DMS153 (cell line): ENCODE data around the gene PELI2.

Experiments used
- DNase-seq: peaks from one replicate; lab custom pipeline; 2025; lab: John Stamatoyannopoulos, UW

PELI2 gene

DNA sequence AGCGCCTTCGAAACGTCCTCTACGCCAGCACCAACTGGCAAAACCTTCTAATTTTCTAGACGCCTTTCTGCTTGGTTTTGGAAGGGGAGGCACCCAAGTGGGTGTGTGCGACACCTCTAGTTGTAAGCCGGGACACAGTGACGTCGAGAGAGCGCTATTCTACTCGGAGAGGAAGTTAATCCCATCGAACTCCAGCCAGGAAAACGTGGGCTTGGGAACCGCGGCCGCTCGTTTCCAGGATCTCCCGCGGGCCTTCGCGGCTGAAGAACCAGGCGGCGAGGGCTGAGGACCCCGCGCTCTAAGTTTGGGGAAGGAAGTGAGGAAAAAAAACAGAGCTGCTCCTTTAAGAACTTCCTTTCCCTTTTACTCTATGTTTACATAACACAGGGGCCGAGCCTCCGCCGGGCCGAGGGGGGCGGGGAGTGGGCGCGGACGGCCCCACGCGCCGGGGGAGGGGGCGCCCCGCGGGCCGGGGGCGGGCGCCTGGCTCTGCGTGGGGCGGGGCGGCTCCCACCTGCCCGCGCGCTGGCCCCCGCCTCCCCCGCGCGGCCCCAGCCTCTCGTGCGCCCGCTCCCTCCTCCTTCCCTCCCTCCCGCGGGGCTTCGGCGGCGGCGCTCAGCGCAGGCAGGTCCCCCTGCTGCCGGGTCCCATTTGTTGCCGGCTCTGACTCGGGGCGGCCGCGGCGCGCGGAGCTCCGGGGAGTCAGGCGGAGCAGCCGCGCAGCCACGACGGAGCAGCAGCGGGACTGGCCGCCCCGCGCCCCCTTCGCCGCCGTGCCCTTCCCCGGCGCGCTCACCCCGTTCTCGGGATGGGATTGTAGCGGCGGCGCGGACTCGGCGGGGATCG is at the start of gene PELI2:
PELI2 (plus strand) TSS at position 647 of the 846 bp plus-strand sequence. CDS start 250 bp downstream, outside the sequence.
- peak; percentile 56 for DNase-seq

DNA sequence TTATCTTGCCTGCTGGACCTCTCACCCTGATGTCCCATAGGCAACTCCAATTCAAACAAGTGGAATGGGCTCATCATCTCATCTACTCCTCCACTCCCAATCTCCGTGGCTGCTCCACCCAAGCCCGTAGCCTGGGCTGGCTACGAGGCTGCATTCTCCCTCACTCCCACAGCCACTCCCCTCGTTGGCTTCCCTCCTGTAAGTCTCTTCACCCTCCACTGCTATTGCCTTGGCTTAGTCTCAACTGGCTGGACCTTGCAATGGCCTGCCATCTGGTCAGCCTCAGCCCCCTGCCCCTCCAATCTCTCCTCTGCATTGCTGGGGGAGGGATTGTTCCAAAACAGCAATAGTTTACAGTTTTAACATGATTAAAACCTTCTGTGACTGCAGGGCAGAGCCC is 44.4 kb upstream of the PELI2 start:
- DNase-seq, result no peak

- DNase-seq, result no peak
Observed at GRCh38 chr14:56075301-56075700, 42.9 kb upstream of the PELI2 start.

DNA sequence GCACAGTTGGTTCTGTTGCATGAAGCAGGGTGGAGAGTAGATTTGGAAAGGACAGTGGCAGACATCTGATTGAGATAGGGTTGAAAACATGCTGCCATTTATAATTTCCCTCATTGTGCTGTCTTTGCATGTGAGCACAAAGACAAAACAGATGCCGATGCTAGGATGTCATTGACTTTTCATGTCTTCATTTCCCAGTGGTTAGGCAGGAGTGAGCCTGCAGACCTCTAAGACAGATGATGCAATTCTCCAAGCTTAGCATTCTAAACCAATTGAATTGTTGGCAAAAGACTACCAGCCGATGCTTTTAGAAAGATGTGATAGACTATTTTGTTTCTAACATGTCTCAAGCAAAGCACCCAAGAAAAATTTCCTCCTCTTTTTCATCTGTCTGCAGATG is 37.1 kb upstream of the PELI2 start:
- no peak for DNase-seq

- no peak for DNase-seq
Observed at GRCh38 chr14:56082880-56083279, 35.3 kb upstream of the PELI2 start.

DNA sequence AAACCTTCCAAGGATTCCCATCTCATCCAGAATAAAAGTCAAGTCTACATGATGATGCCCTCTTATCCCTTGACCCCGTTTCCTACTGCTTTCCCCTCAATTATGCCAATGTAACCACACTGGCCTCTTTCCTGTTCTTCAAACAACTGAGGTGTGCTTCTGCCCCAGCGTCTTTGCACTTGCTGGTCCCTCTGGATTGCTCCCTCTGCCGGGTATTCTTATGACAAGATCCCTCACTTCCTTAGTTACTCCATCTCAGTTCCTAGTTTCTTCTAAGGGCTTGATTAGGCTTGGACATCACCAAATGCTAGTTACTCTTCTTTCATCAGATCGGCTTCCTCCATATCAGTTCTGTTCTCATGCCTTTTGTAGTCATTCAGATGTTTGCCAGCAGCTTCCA is 32.7 kb upstream of the PELI2 start:
- no peak for DNase-seq

DNA sequence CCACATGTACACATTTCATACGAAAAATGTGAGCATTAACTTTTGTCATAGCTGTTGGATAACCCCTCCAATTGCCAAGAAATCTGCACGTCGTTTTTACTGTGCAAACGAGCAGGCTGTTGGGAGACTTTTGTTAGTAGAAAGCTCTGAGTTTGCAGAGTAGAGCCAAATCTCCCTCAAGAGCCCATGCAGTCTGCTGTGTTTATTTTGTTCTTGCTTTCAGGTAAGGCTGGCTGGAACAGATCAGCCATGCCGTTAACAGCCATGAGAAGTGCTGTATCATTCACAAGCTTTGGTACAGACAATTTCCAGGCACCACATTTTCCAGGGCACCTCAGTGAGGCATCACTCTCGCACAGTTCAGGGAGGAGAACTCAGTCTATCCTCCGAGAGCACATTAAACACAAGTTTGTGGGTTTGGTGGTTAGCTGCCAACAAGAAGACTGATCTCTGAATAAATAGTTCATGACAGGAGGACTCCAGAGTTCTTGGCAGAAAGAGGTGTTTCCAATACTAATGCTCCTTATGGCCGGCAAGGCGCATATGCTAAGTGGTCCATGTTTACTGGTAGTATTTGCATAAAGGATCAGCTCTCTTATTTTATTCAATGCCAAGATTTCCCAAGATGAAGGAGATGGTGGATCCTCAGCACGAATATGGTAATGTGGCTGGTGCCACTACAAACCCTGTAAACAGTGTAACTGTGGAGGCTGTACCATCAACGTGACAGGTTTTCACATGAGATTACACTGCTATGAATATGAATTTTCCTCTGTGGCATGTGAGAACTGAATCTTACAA is 30.3 kb upstream of the PELI2 start:
- peak; percentile 40 for DNase-seq

- DNase-seq, result no peak
Observed at GRCh38 chr14:56088941-56089340, 29.3 kb upstream of the PELI2 start.

- no peak for DNase-seq
Observed at GRCh38 chr14:56092763-56093162, 25.4 kb upstream of the PELI2 start.

DNA sequence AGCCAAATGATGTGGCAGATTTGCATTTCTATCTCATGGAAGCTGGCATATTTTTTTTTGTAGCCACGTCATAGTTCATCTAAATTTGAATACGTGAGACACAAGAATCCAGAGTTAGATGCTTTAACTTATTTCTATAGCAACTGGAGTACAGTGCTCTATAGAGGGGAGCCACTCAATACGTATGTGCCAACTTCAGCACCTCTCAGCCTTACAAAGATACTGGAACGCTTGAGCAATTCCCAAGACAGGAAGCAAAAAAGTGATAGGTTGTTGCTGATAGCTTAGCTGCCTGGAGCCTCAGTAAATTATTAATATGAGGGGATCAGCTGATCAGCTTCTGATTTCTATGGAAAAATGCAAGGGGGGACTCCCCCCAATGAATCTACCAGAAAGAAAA is 24.1 kb upstream of the PELI2 start:
- no peak for DNase-seq

DNA sequence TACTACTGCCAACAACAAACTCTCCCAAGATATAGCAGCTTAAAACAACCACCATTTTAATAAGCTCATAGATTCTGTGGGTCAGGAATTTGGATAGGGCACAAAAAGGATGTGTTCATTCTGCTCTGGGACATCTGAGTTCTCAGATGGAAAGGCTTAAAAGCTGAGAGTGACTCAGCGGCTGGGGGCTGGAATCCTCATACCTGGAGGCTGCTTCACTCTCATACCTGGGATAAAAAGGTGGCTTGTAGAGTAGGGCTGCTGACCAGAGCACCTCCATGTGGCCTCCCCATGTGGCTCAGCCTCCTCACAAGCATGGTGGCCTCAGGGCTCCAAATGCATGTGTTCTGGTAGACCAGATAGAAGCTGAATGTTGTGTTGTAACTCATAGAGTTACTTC is 20.2 kb upstream of the PELI2 start:
- DNase-seq, result no peak

GRCh38 chr14:56099081-56099797 is 19.0 kb upstream of the PELI2 start:
- DNase-seq, result no peak

DNA sequence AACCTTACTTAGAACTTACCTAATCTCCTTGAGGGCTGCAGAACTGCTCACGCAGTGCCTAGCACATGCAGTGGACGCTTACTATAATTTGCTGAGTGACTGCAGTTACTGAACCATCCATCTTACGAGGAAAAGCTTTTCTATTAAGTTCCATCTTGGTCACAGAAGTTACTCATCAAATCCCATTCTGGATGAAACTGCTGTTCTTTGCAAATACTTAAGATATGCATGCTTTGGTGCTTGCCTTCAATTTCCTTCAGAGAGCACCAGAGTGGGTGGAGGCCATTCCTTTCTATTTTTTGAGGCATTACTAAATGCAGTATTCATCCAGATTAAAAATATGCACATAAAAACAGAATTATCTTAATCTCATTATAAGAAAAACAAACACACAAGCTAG is 17.7 kb upstream of the PELI2 start:
- no peak for DNase-seq

GRCh38 chr14:56102941-56103340 is 15.3 kb upstream of the PELI2 start:
- no peak for DNase-seq

DNA sequence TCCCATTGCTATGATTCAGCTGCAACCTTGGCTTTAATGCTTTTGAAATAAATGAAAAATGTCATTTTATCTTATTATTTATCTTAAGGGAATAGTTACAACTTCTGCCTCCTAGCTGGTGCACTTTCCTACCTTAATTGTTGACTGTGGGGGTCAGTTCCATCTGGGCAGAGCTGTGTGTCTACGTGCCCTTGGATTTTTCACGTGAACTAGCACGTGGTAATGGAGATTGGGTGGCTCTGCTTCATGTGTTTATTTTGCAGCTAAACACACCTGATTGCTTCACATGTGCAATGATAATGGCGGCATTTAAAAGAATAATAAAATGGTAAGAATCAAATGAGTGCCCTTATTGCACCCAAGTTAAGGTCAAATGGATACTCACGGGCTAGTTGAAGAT is 10.6 kb upstream of the PELI2 start:
- DNase-seq, result no peak

DNA sequence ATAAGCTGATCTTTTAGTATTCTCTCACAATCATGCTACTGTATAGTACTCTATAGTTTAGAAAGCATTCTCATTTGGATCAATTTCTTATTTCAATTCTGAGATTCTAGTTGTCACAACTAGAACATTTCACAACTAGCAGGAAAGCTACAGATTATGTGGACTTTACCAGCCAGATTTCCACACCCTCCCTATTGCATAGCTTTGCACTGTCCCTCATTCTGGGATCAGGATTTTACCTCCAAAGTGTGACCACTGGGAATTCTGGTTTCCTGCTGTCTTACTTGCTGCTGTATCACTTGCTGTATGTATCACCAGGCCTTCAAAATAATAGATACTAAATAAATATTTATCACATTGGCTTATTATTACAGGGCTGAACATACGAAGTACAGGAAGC is 10.2 kb upstream of the PELI2 start:
- no peak for DNase-seq

- no peak for DNase-seq
Observed at GRCh38 chr14:56112781-56113180, 5.4 kb upstream of the PELI2 start.

DNA sequence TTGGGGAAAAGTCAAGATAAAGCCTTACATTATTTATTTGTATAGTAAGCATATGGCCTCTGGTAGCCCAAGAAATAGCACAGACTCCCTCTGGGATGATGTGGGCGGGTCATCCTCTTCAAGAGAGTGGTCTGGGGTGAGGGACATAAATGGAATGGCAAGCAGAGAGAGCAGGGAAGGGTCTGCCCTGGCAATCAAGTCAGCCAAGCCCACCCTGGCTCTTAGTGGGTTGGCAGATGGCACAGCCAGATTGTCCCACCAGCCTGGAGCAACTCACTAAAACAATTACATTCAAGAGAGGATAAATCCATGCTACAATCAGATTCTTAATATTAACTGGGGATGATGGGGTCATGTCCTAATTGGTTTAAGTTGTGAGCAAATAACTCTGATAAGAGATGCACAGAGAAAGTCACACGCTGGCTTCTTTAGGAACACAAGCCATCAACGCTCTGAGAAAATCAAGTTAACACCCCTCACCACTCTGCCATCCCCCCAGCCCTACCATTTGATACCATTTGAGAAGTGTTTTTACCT is 2.8 kb upstream of the PELI2 start:
- no peak for DNase-seq

DNA sequence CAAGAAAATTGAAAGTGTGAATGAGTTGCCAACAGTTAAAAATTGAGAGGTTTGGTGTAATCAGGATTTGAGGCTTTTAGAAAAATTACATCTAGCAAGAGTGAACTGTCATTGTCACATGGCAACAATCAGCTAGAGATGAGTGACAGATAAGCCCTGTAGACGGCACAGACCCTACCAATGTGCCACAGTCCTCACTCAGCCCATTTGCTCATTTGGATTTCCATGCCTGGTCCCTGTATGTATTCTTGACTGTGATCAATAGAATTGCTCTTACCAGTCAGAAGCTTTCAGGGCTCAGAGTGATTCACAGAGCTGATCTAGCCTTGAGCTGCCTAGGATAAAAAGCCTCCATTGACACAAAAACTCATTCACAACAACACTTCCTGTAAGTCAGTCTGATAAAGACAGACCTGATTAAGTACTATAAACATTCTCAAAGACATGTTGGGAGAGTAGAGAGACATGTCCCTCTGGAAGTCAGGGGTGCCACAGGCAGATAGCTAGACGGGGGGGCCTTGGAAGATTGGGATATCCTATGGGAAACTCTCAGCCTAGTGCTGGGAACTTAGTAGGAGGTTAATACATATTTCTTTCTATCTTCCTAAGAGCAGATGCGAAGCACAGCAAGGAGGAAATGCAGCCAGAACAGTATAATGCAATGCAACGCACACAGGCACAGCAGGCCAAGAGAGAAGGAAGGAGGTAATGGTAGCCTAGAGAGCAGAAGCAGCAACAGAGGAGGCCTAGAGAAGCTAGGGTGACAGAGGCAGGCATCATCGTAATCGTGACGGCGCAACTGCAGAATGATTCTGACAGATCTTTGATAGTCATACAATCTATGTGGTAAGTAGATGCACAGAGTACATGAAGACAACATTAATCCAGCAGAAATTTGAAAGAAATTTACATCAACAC is 2.0 kb upstream of the PELI2 start:
- DNase-seq, result no peak

DNA sequence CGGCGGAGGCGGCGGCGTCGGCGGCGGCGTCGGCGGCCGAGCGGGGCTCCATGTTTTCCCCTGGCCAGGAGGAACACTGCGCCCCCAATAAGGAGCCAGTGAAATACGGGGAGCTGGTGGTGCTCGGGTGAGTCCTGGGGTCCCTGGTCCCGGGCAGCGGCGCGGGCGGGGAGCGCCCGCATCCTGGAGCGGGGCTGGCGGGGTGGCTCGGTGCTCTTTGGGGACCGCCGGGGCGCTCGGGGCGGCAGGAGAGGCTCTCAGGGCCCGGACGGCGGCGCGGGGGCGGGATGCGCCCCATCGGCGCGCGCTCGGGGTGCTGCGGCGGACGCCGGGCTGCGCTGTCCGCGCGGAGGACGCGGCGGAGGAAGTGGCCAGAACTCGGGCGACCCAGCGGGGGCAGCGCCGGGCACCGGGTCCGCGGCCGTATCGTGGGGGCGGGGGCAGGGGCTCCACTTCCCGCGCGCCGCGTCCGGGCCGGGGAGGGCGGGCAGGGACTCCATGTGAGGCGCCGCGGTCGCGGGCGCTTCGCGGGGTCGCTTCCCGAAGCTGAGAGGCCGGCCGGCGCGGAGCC is 485 bp downstream of the PELI2 start:
- no peak for DNase-seq
